HG03439 (cell line): ENCODE results near the gene CEP112.

Source experiments
- ATAC-seq: cut with Tn5 transposase; IDR thresholded peaks from one replicate; pipeline ENCODE4 v1.9.1; 2021; ENCODE audit warnings: mild to moderate bottlenecking, moderate library complexity; ENCODE audit not compliant: unreplicated experiment

Gene CEP112

GRCh38 chr17:66191593-66192377 is at the start of gene CEP112:
CEP112 (minus strand) TSS chr17:66192133.
- ATAC-seq, result no peak

- ATAC-seq, result no peak
Observed at GRCh38 chr17:66240630-66241029, 48.7 kb upstream of the CEP112 start.

- no peak for ATAC-seq
Observed at GRCh38 chr17:66240013-66240412, 48.1 kb upstream of the CEP112 start.

GRCh38 chr17:66235377-66235994 is 43.6 kb upstream of the CEP112 start:
- no peak for ATAC-seq

GRCh38 chr17:66234611-66235010 is 42.7 kb upstream of the CEP112 start:
- no peak for ATAC-seq

GRCh38 chr17:66233023-66233753 is 41.3 kb upstream of the CEP112 start:
- no peak for ATAC-seq

GRCh38 chr17:66230922-66231591 is 39.1 kb upstream of the CEP112 start:
- ATAC-seq, result no peak

GRCh38 chr17:66229783-66230538 is 38.0 kb upstream of the CEP112 start:
- no peak for ATAC-seq

GRCh38 chr17:66228887-66229782 is 37.2 kb upstream of the CEP112 start, which contains the start of gene APOH:
APOH (minus strand) TSS chr17:66229415; CDS start chr17:66229379, 36 bp downstream.
- no peak for ATAC-seq

- ATAC-seq, result no peak
Observed at GRCh38 chr17:66227212-66228045, 35.5 kb upstream of the CEP112 start.

- no peak for ATAC-seq
Observed at GRCh38 chr17:66222798-66223350, 30.9 kb upstream of the CEP112 start.

GRCh38 chr17:66221755-66222530 is 30.0 kb upstream of the CEP112 start:
- ATAC-seq, result no peak

GRCh38 chr17:66221343-66221742 is 29.4 kb upstream of the CEP112 start:
- ATAC-seq, result no peak

- ATAC-seq, result no peak
Observed at GRCh38 chr17:66220079-66220835, 28.3 kb upstream of the CEP112 start.

- no peak for ATAC-seq
Observed at GRCh38 chr17:66215529-66215911, 23.6 kb upstream of the CEP112 start.

- no peak for ATAC-seq
Observed at GRCh38 chr17:66214884-66215528, 23.1 kb upstream of the CEP112 start.
